Esophagus squamous epithelium (tissue), 5 donors: ENCODE results near the gene MDH1. TPM values are rescaled to one million over a fixed set of nuclear protein-coding genes. Genes with fewer than 3 reads are reported as not detected.
"Not testable (repeated sequence)": the region's sequence is repeated elsewhere in the genome, so short reads cannot be mapped to it uniquely, and the experiment has no call there.

ENCODE experiments used
- DNase-seq: peaks from one replicate; lab custom pipeline; 2025; lab: John Stamatoyannopoulos, UW
- H3K27ac ChIP-seq, 4 donors: fragments of 200-600 bp; sonication (generic); one replicate each; pipeline ENCODE4 v1.5.1; 2016 to 2019; ENCODE audit warnings: mild to moderate bottlenecking in 1 of 4
- H3K27me3 ChIP-seq, 4 donors: fragments of 200-600 bp; sonication (generic); 1 replicate in 3 of 4; 2 replicates in 1 of 4; pipeline versions ENCODE4 v1.5.1 to v1.6.0; 2017 to 2021; ENCODE audit warnings: antibody characterized with exemption in 1 of 4
- H3K36me3 ChIP-seq, 3 donors: fragments of 200-600 bp; sonication (generic); one replicate each; pipeline ENCODE4 v1.5.1; 2016 to 2019
- H3K4me1 ChIP-seq, 3 donors: fragments of 200-600 bp; sonication (generic); one replicate each; pipeline ENCODE4 v1.5.1; 2017 to 2019
- H3K4me3 ChIP-seq, 4 donors: fragments of 200-600 bp; sonication (generic); 1 replicate in 3 of 4; 2 replicates in 1 of 4; pipeline ENCODE4 v1.5.1; 2016 to 2019; ENCODE audit warnings: mild to moderate bottlenecking in 2 of 4, moderate library complexity in 1 of 4
- H3K9me3 ChIP-seq, 3 donors: fragments of 200-600 bp; sonication (generic); one replicate each; pipeline ENCODE4 v1.5.1; 2016 to 2019
- CTCF ChIP-seq, 6 experiments: fragments of 450-650 bp in 4 of 6; fragments of 200-600 bp in 2 of 6; sonication (generic) in 2 of 6; IDR thresholded peaks; one replicate each; pipeline ENCODE4 v1.5.1; 2016 to 2019; ENCODE audit warnings: antibody characterized with exemption in 6 of 6, mild to moderate bottlenecking in 4 of 6, moderate library complexity in 4 of 6
- POLR2A ChIP-seq, 4 donors: fragments of 450-650 bp; IDR thresholded peaks; one replicate each; pipeline ENCODE4 v1.6.1; 2017; ENCODE audit warnings: antibody characterized with exemption in 4 of 4, mild to moderate bottlenecking in 4 of 4, moderate library complexity in 3 of 4
- WGBS, 2 donors: methylation state at CpG; one replicate each; pipeline ENCODE4 v1.1.5; 2018; 5-methylcytosine and 5-hydroxymethylcytosine counted together
- intact Hi-C: fragments of 100-400 bp; cut with DNase I; formaldehyde crosslinking; loops from one replicate; pipeline ENCODE4 v1.15.0; 2022
- total RNA-seq, 4 donors: library from RNA; depleted of rRNA; stranded (reverse); fragments of >200 nt; gene quantifications; one replicate each; pipeline ENCODE4 v1.1.0, GENCODE V29; 2016
- donor health status: DM: yes; HTN: yes; CAD: no.

The MDH1 gene
- total RNA-seq, 4 donors from 2014 or later, result 97.7 to 197 (median 134) TPM

- Histone ChIP-seq H3K4me1 (peaks cover 0 to 18% (median 0%) of the 10 kb centered on the region in 3 donors), H3K9me3 (peaks cover 0 to 1% (median 0%) of the 10 kb centered on the region in 3 donors), H3K27me3 (no peaks in the 10 kb centered on the region), H3K27ac (no peak overlapping the region), H3K36me3 (no peaks in the 10 kb centered on the region), H3K4me3 (no peak overlapping the region)
- intact Hi-C loops, result no loop called here
- no peak for DNase-seq
- TF ChIP-seq CTCF (IDR thresholded peaks at IDR 0.05) (no peak), POLR2A (IDR thresholded peaks at IDR 0.05) (no peak)
- WGBS, 2 donors, result 26 to 35% methylated on average over 4 of the region's 4 CpGs
These were observed 35.7 kb upstream of the MDH1 start for GRCh38 chr2:63553049-63553448.

- H3K27me3 ChIP-seq, result no peaks in the 10 kb centered on the region
- no peaks in the 10 kb centered on the region for H3K36me3 ChIP-seq
- intact Hi-C loops, result no loop called here
- peaks cover 0 to 24% (median 3%) of the 10 kb centered on the region in 3 donors for H3K9me3 ChIP-seq
- 100% methylated on average over 2 of the region's 7 CpGs; no CpG with 5 or more reads in 1 of the 2 donors for WGBS, 2 donors
- H3K4me3 ChIP-seq, result no peak overlapping the region
- no peak overlapping the region for H3K27ac ChIP-seq
- TF ChIP-seq POLR2A (IDR thresholded peaks at IDR 0.05) (no peak), CTCF (IDR thresholded peaks at IDR 0.05) (no peak)
- H3K4me1 ChIP-seq, result peaks cover 0 to 18% (median 0%) of the 10 kb centered on the region in 3 donors
- DNase-seq, result no peak
These were observed 33.5 kb upstream of the MDH1 start for GRCh38 chr2:63555299-63555698.

GRCh38 chr2:63555931-63556330, 32.8 kb upstream of the MDH1 start:
- no peaks in the 10 kb centered on the region for H3K27me3 ChIP-seq
- no peak overlapping the region for H3K27ac ChIP-seq
- H3K4me1 ChIP-seq, result peaks cover 0 to 18% (median 0%) of the 10 kb centered on the region in 3 donors
- H3K4me3 ChIP-seq, result no peak overlapping the region
- no peaks in the 10 kb centered on the region for H3K36me3 ChIP-seq
- no peak for DNase-seq
- WGBS, 2 donors, result 70 to 83% methylated on average over 3 of the region's 3 CpGs
- no peak for TF ChIP-seq CTCF (IDR thresholded peaks at IDR 0.05)
- no peak for TF ChIP-seq POLR2A (IDR thresholded peaks at IDR 0.05)
- intact Hi-C loops, result no loop called here
- H3K9me3 ChIP-seq, result peaks cover 0 to 24% (median 3%) of the 10 kb centered on the region in 3 donors

GRCh38 chr2:63557819-63558218, 30.9 kb upstream of the MDH1 start:
- intact Hi-C loops, H3K27ac ChIP-seq, H3K4me3 ChIP-seq, H3K27me3 ChIP-seq, H3K36me3 ChIP-seq, DNase-seq: not testable (repeated sequence)
- peaks cover 0 to 13% (median 0%) of the 10 kb centered on the region in 3 donors for H3K4me1 ChIP-seq
- peaks cover 0 to 24% (median 3%) of the 10 kb centered on the region in 3 donors for H3K9me3 ChIP-seq

GRCh38 chr2:63558922-63559321, 29.8 kb upstream of the MDH1 start:
- 57 to 79% methylated on average over 3 of the region's 3 CpGs for WGBS, 2 donors
- H3K36me3 ChIP-seq, H3K4me3 ChIP-seq, DNase-seq, H3K27me3 ChIP-seq, H3K4me1 ChIP-seq, H3K27ac ChIP-seq, intact Hi-C loops: not testable (repeated sequence)
- peaks cover 0 to 24% (median 3%) of the 10 kb centered on the region in 3 donors for H3K9me3 ChIP-seq

GRCh38 chr2:63562751-63563150, 26.0 kb upstream of the MDH1 start:
- Histone ChIP-seq H3K27me3 (no peaks in the 10 kb centered on the region), H3K27ac (no peak overlapping the region), H3K36me3 (peaks cover 0 to 10% (median 0%) of the 10 kb centered on the region in 3 donors), H3K4me1 (no peaks in the 10 kb centered on the region), H3K4me3 (no peak overlapping the region), H3K9me3 (peaks cover 0 to 40% (median 3%) of the 10 kb centered on the region in 3 donors)
- no peak for DNase-seq
- intact Hi-C loops, result no loop called here
- TF ChIP-seq POLR2A (IDR thresholded peaks at IDR 0.05) (no peak), CTCF (IDR thresholded peaks at IDR 0.05) (no peak)
